Activated CD4-positive, alpha-beta T cell treated with anti-CD3 and anti-CD28 coated beads, Interleukin-10, Interleukin-2, amounts not matched to agents 100 ng/mL and 50 ng/mL, durations not matched to agents 16 hours and 8 hours (primary cell): ENCODE results near the gene SNX25.

Experiments
- DNase-seq: peaks from one replicate; pipeline ENCODE4 v3.0.0-alpha.2; 2020

The SNX25 gene

DNA sequence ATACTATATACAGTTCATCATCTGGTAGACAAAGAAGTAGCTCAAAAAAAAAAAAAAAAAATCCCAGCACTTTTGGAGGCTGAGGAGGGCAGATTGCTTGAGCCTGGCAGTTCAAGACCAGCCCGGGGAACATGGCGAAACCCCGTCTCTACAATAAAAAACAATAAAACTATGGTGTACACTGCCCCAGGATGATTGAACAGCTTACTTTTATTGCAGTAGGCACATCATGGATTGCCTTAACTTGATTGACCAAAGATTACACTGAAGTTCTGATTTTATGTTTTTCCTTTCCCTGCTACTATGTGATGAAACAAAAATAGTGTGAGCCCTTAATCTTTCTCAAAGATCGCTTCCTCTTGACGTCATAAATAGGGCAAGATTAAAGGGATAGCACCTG is 60.6 kb downstream of the SNX25 start:
- no peak for DNase-seq

DNA sequence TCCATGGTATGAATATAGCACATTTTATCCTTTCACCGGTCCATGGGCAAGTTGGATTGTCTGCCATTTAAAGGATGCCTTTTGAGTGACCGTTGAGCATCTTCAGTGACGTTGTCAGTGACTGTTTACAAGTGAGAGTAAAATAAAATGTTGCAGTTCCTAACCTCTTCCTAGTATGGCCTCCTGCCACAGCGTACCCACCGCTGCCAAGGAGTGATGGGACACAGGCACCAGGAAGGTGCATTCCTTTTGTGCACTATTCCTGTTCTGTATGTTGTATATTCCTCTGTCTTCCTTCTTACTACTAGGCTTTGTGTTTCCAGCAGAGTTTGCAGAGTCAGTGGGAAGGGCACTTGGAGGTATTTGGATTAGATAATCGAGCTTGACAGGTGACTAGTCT is 61.5 kb downstream of the SNX25 start:
- DNase-seq, result no peak

DNA sequence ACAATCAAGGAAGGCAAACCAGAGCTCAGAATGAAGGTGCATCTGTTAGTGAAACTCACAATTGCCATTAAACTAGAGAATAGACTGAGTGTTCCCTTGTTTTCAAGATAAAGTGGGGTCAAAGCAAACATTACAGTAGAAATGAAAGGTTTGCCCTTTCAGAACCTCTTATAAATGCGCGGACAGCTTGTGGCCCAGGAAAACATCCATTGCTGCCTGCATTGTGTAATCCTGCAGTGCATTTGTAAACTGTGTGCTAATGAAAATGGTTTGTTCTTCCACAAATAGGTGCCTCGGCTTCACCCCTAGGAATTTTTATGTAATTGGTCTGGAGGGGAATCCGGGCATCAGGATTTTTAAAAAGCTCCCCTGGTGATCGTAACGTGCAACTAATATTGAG is 62.8 kb downstream of the SNX25 start:
- DNase-seq, result no peak

DNA sequence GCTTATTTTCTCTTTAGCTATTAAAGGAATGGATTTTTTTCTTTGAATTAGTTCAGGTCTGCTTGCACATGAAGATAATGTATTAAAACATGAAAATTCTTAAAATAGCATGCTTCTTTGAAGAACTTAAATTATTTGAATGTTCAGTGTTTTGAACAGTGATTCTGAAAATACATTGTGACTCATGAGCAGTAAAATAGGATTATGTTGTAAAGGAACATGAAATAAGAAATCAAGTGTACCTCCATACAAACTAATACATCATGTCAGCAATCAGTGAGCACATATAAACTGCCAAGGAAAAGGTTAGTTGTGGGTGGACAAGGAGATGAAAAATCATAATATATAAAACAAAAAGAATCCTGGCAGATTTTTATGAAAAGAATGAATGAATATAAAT is 66.1 kb downstream of the SNX25 start:
- DNase-seq, result no peak

DNA sequence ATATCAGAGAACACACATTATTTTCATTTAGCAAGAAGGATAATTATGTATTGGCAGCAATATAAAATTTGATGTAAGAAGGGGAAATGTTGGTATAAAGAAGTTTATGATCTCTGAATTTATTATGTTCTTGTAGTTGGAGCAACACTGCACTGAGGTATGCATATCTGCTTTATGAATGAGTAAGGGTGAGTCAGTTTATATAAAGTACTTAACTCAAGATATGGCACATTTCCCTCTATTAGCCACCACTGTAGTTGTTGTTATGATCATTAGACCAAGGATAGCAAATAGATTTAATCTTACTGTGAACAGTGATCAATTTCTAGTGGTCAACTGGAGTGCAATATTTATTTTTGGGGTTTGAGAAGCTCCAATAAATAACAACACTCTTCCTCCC is 66.6 kb downstream of the SNX25 start:
- DNase-seq, result no peak

DNA sequence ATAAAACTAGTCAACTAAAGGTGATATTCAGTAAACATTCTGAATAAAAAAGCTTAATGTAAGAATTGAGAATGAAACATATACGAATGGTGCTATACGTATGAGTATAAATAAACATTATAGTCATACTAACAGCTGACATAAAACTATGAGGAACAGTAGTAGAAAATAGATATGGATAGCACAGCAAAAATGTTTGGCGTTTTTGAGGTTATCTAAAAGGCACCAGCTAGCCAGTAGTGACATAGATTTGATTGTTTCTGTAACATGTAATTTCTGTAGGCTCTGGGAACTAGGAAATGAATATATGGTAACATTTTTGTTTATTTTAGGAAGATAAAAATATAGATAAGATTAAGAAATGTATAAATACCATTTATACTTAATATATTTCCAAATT is 69.3 kb downstream of the SNX25 start:
- no peak for DNase-seq

DNA sequence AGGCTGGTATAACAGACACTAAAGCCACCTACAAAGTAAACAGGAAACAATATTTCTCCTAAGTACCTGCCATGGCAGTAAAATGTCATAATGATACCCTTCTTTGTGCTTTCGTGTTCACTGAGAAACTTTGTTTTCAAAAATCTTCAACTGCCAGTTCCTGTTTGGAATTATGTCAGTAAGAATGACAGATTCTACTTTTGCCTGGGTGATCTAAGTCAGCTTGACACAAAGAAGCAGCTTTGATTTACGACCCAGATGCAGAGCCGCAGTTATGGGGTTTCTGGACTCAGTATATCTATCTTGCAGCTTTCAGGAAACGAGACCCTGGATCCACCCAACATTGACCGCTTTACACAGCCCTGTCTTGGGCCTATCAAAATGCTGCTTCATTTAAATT is 71.2 kb downstream of the SNX25 start:
- DNase-seq, result peak; percentile 81

DNA sequence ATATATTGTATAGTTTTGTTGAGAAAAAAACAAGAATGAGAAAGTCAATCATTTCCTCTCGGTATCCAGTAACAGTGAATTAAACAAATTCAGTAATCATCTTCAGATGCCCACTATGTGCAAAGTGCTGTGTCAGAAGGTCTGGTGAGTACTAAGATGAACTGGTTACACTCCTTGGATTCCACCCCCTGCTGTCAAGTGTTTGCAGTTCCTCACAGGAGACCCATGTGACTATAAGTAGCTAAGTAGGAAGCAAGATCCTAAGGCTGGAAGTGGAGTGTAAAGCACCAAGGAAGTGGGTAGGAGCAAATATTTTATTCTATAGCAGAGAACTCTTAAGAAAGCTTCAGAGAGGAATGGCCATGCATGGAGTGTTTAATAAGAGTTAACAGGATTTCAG is 73.6 kb downstream of the SNX25 start:
- no peak for DNase-seq

DNA sequence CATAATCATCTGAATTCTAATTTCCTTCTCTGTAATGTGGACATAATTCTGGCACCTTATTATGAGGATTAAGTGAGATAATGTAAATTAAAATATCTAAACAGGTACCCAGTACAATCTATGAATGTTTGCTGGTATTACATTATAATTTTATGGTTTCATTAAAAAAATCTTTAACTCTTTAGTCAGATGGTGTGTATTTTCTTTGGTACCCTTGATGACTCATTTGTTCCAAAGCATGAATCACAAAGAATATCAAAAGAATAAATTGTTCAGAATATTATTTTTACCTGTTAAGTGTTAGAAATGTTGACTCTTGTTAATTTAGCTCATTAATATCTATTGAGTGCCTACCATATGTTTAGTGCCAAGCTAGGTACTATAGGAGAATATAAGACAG is 74.3 kb downstream of the SNX25 start:
- DNase-seq, result no peak

DNA sequence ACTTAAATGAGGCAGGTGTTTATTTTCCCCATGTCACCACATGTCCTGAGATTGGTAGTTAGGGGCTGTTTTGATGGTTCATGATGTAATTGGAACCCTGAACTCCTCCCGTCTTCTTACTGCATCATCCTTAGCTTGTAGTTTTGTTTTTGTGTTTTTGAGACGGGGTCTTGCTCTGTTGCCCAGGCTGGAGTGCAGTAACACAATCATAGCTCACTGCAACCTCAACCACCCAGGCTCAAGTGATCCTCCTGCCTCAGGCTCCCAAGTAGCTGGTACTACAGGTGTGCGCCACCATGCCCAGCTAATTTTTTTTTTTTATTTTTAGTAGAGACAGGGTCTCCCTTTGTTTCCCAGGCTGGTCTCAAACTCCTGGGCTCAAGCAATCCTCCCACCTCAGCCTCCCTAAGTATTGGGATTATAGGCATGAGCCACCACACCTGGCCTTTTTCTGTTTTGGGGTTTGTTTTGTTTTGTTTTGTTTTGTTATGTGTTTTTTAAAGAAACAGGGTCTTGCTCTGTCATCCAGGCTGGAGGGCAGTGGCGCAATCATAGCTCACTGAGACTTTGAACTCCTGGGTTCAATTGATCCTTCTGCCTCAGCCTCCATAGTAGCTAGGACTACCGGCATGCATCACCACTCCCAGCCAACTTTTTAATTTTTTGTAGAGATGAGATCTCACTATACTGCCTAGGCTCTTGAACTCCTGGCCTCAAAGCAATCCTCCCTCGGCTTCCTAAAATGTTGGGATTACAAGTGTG is 76.4 kb downstream of the SNX25 start:
- no peak for DNase-seq

DNA sequence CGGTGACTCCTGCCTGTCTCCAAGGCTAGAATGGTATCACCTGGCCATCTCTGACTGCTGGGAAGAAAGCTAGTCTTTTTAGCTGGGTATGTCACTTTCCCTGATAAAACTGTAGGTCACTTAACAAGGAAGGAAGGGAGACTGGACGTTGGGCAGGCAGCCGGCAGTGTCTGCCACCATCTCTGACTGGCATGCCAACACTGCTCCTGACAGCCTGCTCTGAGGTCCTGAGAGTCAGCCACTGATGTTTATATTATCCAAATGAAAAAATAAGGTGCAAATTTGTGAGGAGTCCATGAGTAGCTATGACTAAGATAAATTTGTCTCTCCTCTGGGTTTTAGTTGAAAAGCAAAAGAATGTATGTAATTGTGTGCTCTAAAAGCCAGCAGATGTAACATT is 77.2 kb downstream of the SNX25 start:
- no peak for DNase-seq

DNA sequence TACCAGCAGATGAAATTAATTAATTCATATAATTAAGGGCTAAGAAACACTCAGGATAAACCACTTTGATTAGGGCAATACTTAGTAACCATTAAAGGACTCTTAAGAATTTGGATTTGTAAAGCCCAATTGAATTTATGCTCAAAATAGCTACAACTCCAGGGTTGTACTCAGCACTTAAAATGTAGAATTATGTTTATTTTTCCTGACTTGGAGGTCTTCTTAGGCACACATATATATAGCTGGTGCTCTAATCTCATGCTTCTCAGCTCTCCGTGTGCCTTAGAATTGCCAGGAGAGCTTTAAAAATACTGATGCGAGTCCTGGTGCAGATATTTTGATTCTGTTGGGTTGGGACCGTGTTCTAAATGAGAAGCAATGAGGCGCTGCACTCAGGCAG is 77.6 kb downstream of the SNX25 start:
- DNase-seq, result no peak

DNA sequence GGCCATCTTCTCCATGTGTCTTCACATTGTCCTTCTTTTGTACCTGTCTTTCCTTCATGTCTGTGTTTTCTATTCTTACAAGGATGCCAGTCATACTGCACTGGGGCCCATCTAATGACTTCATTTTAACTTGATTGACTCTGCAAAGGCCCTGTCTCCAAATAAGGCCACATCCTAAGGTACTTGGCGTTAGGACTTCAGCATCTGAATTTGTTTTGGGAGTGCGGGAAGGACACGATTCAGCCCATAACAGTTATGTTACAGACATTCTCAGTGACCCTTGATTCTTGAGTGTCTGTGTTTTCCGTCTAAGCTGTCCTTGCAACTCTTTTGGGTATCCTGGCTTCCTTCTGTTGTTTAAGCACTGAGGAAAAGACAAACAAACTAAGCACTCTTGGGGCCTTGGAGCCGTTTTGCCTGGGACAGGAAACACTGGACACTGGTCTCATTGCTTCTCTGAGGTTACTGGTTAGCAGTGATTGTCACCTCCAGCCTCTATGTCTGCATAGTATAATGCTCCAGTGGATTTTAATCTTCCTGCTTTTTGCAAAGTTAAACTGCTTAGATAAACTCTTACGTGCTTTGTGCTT is 80.7 kb downstream of the SNX25 start:
- DNase-seq, result no peak

DNA sequence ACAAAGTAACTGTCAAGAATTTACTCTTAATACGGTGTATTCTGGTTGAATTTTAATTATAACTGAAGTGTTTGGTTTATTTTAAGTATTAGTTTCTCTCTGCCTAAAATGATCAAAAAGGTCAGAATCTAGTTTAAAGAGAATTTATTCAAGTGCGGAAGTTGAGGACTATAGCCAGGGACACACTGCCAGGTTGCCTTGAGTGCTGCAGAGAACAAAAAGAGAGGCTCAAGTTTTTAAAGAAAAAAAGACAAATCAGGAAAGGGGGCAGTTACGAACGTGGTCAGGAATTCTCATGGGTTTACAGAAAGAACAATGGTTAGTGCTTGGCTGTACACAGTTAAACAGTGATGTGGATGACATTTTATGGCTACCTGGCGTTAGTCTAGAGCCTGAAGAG is 81.3 kb downstream of the SNX25 start:
- DNase-seq, result no peak

DNA sequence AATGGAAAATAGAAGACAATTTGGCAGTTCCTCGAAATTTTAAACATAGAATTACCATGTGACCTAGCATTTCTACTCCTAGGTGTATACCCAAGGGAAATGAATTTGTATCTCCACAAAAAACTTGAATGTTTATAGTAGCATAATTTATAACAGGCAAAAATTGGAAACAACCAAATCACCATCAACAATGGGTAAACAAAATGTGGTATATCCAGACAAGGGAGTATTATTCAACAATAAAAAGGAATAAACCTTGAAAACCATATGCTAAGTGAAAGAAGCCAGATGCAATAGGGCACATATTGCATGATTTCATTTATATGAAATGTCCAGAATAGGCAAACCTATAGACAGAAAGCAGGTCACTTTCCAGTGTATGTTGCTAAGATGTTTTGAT is 83.8 kb downstream of the SNX25 start:
- DNase-seq, result no peak

DNA sequence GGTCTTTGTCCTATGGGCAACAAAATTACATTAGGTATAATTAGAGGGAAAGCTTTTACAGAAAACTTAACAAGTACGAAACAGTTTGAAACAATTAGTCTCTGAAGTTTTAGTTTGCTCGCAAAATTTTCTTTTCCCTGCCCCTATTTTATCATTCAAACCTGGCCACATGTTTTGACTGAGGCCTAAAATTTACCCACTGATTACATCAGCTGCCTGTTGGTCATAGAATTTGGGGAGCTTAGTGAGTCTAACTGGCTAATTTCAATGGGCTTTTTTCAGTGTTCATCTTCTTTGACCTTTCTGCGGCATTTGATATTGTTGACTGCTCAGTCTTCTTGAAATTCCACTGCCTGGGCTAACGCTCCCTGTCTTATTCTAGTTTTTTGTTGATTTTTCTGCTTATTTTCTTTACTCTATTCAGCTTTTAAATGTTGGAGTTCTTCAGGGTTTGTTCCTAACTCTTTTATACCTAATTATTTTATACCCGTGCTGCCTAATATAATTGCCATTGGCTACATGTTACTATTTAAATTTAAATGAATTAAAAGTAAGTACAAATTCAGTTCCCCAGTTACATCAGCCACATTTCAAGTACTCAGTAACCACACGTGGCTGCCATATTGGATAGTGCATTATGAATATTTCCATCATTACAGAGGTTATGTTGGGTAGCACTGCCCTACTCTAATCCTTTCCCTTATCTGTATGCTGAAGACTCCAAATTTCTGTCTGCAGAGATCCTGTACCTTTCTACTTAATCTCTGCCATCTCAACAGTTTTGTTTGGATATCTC is 87.5 kb downstream of the SNX25 start:
- DNase-seq, result no peak

DNA sequence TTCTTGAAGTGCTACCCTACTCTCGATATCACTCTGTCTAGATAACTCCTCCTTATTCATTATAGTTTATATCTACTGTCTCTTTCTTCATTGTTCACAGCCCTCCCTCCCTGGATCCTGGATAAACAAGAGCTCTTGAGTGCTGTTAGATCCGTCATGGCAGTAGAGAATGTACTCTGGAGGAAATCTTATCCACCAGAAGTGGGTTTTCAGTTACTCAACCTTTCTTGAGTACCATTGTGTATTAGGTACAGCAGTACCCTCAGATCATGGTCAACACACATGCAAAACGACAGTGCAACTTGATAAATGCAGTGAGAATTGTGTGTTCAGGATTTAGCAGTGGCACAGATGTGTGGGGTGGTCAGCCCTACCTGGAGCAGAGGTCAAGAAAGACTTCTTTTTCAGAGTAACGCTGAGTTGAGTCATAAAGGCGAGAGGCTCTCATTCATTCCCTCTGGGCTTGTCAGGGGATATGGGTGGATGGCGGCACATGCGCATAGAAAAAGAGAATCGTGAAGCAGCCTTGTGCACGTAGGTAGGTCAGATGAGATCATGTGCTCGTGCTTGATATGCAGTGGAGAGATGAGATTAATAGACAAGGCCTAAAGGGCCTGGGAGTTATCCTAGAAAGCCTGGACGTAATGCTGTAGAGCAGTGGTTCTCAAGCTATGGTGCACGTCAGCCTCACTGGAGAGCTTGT is 89.5 kb downstream of the SNX25 start:
- no peak for DNase-seq

DNA sequence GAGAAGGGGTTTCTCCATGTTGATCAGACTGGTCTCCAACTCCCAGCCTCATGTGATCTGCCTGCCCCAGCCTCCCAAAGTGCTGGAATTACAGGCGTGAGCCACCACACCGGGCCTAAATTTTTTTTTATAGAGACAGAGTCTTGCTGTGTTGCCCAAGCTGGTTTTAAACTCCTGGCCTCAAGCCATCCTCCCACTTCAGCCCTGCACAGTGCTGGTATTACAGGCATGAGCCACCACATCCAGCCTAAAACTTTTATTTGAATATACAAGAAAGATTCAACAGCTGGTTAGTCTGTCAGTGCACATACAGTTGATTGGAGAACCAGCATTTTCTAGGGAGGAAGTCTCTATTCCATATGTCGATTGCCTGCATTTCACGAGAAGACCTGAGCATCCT is 95.1 kb downstream of the SNX25 start:
- DNase-seq, result no peak

DNA sequence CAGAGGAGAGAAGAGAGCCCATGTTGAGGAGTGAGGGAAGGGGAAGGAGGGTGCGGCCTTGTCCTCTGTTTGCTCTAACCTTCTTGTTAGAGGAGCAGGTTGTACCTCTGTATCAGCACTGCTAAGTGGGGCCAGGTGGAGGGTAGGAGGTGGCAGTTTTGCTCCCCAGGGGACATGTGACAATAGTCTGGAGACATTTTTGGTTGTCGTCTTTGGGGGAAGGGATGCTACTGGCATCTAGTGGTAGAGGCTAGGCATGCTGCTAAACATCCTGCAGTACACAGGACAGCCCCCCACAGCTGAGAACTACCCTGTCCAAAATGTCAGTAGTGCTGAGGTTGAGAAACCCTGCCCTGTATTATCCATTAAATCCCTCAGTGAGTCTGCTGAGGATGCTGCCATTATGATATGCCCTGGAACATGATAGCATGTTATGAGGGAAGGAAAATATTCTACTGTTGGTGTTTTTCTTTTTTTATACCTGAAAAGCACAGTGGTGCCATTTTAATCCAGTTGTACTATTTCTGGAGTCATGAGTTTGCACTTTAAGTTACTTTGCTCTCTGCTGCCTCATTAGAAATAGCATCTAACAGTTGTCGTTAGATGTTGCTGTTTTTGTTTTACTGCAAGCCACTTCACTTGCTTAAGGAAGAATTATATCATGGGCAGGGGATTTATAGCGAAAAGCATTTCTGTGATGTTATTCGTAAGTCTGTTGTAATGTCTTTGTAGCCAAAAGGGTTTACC is 95.7 kb downstream of the SNX25 start:
- peak; percentile 54 for DNase-seq

DNA sequence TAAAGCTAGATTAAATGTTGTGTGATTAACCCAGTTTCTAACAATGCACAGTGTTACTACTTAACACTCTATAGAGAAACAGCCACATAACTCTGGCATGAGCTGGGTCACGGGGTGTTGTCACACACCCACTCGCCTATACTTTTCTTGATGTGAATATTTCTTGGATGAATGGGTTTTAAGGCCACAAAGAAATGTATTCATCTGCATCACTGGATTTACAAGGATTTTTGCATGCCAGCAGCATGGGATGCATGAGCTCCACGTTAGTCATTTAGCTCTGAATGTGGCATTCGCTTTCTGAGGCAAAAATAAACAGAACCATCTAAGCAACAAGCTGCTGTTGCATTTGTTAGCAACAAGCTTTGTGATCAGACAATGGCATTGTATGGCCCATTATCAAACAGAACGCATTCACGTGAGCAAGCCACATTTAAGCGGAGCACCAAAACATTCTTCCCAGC is 96.6 kb downstream of the SNX25 start:
- no peak for DNase-seq

DNA sequence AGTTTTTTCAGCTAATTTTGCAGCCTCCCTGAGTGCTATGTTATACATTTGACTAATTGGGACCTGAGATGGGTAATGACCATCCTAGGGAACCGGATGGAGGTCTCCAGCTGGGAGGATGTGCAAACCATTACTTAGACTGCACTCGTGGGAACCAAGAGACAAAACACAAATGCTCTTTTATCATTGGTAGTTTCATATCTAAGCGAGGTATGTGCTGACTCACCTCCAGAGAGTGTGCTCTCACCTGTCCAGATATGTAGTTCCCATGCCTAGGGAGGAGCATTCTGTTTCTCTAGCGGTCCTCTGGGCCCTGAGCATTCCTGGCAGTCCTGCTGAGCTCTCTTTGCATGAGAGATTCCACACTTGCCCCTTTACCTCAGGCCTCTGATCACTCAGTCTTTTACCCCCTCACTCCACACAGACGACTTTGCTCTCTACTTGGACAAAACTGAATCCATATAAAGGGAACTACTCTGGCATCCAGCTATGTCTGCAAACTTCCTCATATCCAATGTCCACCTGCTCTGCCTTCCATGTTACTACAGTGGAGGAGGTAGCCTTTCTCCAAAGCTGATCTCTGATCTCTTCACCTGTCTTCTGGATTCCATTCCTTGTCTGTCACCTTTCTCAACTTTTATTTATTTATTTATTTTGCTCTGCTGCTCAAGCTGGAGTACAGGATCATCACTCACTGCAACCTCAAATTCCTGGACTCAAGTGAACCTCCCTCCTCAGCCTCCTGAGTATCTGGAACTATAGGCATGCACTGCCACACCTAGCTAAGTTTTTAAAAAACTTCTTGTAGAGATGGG is 97.9 kb downstream of the SNX25 start:
- no peak for DNase-seq

DNA sequence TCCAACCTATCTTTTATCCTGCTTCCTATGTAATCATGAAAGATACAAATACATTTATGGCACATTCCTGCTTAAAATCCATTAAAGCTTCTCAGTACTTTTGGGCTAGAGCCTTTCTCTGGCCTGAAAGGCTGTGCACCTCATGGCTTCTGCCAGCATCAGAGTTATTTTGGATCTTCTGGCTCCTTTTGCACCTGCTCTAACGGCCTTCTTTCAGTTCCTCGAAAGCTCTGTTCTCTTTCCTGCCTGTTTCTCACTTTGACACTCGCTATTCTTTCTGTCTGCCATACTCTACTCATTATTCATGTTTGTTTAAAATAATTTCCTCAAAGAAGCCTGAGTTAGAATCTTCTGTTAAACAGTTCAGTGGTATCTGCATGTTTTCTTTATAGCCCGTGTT is 100.4 kb downstream of the SNX25 start:
- peak; percentile 33 for DNase-seq
